ENCODE results near the gene GIMAP8. TPM values are rescaled to one million over a fixed set of nuclear protein-coding genes. Genes with fewer than 3 reads are reported as not detected.
A peak's percentile ranks its signal among the peaks of the same experiment; 100 is the strongest.

Gene GIMAP8
- total RNA-seq, 2 experiments from 2014 or later: 21.5 to 22.3 TPM

DNA sequence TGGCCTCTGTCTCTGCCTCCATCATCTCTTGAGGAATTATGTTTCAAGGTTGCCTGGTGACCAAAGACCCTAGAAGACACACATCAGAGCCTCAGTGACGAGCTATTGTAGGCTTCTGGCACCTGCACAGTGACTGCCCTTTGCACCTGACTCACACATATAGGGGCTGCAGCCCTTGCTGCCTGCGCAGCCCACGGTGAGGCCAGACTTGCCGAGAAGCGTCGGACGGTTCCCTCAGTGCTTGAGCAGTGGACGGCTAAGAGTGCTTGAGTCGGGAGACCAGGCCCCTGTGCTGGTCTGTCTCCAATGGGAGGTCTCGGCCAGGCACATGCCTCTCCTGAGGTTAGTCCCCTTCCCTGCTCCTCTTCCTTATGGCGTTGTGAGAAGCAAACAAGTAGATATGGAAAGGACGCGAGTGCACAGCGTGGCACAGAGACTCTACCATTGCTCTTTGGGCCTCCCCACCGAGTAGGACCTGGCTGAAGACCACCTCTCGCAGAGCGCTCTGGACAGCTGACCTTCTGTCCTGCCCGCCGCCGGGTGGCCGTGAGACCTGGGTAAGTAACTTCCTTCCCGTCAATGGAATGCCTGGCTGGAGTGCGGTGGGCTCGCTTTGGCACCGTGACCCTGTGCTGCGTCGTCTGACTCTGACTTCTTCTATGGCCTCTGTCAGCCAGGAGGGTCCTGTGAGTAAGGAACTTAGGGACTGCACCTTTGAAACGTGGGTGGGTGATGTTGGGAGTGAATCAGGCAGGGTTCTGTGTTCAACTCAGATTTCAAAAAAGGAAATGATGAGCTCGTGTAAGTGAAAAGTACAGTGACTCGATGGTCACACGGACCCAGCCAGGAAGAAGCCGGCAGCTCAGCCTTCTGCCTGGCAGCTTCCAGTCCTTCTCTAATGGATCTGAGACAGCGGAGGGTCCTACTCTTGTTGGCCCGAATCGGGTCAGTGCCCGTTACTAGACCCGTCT is 37.6 kb upstream of the GIMAP8 start:
- Mint-ChIP-seq H3K9me3 (ENCODE audit: insufficient read depth) (no peaks in the 10 kb centered on the region), H3K4me1 (ENCODE audit: low read depth) (peaks cover 8% of the 10 kb centered on the region), H3K27ac (no peak overlapping the region), H3K4me3 (no peak overlapping the region), H3K27me3 (ENCODE audit: low read depth) (no peaks in the 10 kb centered on the region), H3K36me3 (ENCODE audit: low read depth) (peaks cover 11% of the 10 kb centered on the region)
- POLR2A ChIA-PET: interaction anchor here (0.6 kb wide), 2 partner anchors 46 to 66 kb away, joined by 3 read pairs; no protein-coding TSS in a partner anchor
- no peak for ATAC-seq
- no peak for DNase-seq
- CTCF ChIA-PET: no interaction called here

DNA sequence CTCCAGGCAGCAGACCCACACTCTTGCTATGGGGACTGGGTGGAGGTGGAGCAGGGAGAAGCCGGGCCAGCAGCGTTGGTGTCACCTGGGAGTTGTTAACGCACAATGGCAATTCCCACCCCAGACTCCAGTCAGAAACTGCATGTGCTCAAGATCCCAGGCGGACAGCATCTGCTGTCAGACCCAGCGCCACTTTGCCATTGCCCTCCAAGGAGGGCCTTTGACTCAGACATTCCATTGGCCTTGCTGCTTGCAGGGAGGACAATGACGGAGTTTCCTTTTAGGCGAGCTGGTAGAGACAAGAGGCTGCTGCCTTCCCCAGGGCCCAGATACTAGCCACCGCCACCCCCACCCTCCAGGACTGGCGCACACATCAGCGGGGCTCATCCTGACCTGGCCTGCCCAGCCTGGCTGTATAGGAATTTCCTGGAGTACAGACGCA is 36.8 kb upstream of the GIMAP8 start:
- H3K36me3 Mint-ChIP-seq (ENCODE audit: low read depth): peaks cover 7% of the 10 kb centered on the region
- ChIA-PET POLR2A (interaction anchor here (0.6 kb wide), 1 partner anchor 65 kb away, joined by 3 read pairs; no protein-coding TSS in a partner anchor), CTCF (no interaction called here)
- no peak overlapping the region for H3K4me3 Mint-ChIP-seq
- H3K4me1 Mint-ChIP-seq (ENCODE audit: low read depth): peaks cover 4% of the 10 kb centered on the region
- no peaks in the 10 kb centered on the region for H3K27me3 Mint-ChIP-seq (ENCODE audit: low read depth)
- DNase-seq: no peak
- H3K27ac Mint-ChIP-seq: no peak overlapping the region
- H3K9me3 Mint-ChIP-seq (ENCODE audit: insufficient read depth): no peaks in the 10 kb centered on the region
- no peak for ATAC-seq

DNA sequence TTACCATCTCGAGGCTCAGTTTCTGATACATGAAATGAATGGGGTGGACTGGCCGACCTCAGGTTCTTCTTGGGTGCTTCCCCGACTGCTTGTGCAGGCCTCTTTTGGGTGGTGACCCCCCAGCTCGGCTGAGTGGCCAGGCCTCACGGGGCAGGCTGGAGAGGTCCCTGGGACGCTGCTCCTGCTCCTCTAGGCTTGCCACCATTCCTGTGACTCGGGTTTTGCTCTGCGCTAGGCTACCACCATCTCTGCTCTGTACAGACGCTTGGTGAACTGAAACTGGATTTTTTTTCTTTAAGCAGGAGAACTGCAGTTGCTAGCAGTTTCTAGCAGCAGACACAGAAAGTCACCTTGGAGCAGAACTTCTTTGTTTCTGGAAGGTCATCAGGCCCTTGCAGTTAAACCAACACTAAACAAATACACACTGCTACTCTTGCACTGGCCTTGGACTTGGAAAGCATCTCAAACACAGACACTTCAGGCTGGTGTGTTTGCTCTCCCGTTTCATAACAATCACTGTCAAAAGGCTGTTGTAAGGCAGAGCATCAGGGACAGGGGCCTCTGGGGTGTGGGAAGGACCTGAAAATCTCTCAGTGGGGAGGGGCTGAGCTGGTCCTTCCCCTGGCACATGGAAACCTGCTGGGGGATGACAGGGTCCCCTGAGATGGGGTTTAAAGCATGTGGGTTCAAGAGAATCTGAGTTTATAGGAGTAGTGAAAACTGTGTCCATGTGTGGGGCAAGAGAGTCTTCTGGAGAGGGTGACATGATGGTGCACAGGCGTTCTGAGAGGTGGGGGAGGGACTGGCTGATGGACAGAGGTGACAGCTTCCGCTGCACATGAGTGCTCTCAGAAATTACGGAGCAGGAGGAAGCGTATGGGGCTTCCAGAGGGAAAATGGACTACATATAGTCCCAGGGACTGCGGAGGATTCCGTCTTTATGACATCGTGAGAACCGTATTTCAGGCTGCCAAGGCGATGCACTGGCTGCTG is 35.0 kb upstream of the GIMAP8 start:
- CTCF ChIA-PET: interaction anchor here (2.1 kb wide), 1 partner anchor 10 kb away, joined by 7 read pairs; a partner anchor contains a TSS
- Mint-ChIP-seq H3K4me1 (ENCODE audit: low read depth) (peaks cover 3% of the 10 kb centered on the region), H3K27me3 (ENCODE audit: low read depth) (peaks cover 4% of the 10 kb centered on the region), H3K4me3 (no peak overlapping the region), H3K27ac (no peak overlapping the region), H3K36me3 (ENCODE audit: low read depth) (peaks cover 4% of the 10 kb centered on the region), H3K9me3 (ENCODE audit: insufficient read depth) (no peaks in the 10 kb centered on the region)
- POLR2A ChIA-PET: no interaction called here
- ATAC-seq (no peak), DNase-seq (no peak)

DNA sequence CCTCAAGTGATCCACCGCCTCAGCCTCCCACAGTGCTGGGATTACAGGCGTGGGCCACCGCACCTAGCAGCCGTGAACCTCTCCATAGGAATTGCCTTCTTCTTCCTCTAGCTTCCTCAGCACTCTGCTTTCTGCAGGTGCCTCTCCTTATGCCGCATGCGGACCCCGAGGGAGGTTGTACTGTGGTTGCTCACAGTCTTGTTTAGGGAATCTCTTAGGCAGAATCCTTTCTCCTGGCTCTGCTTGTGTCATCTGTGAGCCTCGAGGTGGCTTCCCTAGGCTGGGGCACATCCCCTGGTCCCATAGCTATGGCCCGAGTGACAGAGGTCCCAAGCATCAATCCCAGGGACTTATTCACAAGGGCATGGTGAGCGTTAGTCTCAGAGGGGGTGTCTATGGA is 33.2 kb upstream of the GIMAP8 start:
- ChIA-PET CTCF (interaction anchor here (1.5 to 3.4 kb wide), 4 partner anchors 10 to 361 kb away, joined by 3 to 35 read pairs (median 7); a partner anchor contains a TSS), POLR2A (no interaction called here)
- Mint-ChIP-seq H3K27ac (no peak overlapping the region), H3K27me3 (ENCODE audit: low read depth) (peaks cover 4% of the 10 kb centered on the region), H3K36me3 (ENCODE audit: low read depth) (no peaks in the 10 kb centered on the region), H3K4me3 (no peak overlapping the region), H3K4me1 (ENCODE audit: low read depth) (peaks cover 10% of the 10 kb centered on the region), H3K9me3 (ENCODE audit: insufficient read depth) (no peaks in the 10 kb centered on the region)
- no peak for ATAC-seq
- DNase-seq: no peak

DNA sequence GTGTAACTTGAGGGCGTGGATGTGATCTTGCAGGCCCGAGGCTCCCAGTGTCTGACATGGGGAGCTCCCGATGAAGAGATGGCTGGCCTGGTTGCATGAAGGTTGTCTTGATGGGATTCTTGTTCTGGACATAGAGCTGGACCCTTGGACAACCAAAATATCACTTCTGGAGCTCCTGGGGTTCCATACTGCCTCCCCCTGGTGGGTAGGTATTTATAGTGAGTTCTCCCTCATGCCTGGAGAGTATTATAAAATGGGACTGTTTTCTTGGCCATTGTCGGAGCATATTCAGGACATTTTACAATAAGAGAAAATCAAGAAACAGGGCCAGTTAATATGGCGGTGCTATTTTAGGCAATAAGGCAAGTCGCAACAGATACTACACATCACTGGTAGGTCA is 32.6 kb upstream of the GIMAP8 start:
- no peaks in the 10 kb centered on the region for H3K36me3 Mint-ChIP-seq (ENCODE audit: low read depth)
- DNase-seq (no peak), ATAC-seq (no peak)
- H3K4me1 Mint-ChIP-seq (ENCODE audit: low read depth): peaks cover 10% of the 10 kb centered on the region
- H3K27me3 Mint-ChIP-seq (ENCODE audit: low read depth): peaks cover 4% of the 10 kb centered on the region
- POLR2A ChIA-PET: interaction anchor here (0.6 to 0.7 kb wide), 2 partner anchors 13 to 60 kb away, joined by 3 to 4 read pairs; a partner anchor contains a TSS
- H3K9me3 Mint-ChIP-seq (ENCODE audit: insufficient read depth): no peaks in the 10 kb centered on the region
- CTCF ChIA-PET: interaction anchor here (0.6 to 3.4 kb wide), 4 partner anchors 10 to 361 kb away, joined by 3 to 35 read pairs (median 6); a partner anchor contains a TSS
- no peak overlapping the region for H3K4me3 Mint-ChIP-seq
- H3K27ac Mint-ChIP-seq: no peak overlapping the region

DNA sequence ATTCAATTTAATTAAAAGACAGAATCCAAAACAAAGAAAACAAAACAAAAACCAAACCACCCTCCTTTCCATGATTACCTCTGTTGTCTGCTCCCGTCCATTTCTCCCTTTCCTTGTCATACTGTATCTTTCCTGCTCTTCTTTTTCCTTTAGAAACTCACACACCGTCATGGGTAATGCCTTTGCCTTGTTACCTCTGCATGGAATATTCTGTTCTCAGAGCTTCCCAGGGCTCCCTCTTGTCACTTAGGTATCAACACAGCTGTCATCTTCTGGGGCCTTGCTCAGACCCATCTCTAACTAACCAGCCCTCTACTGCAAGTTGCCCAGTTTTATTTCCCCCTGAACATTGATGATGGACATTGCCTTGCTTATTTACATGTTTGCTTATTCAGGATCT is 30.2 kb upstream of the GIMAP8 start:
- CTCF ChIA-PET: interaction anchor here (0.7 to 3.4 kb wide), 2 partner anchors 13 to 16 kb away, joined by 3 to 35 read pairs; a partner anchor contains a TSS
- H3K27me3 Mint-ChIP-seq (ENCODE audit: low read depth): peaks cover 4% of the 10 kb centered on the region
- H3K4me3 Mint-ChIP-seq: no peak overlapping the region
- no peak for DNase-seq
- no peaks in the 10 kb centered on the region for H3K36me3 Mint-ChIP-seq (ENCODE audit: low read depth)
- POLR2A ChIA-PET: no interaction called here
- H3K4me1 Mint-ChIP-seq (ENCODE audit: low read depth): peaks cover 10% of the 10 kb centered on the region
- ATAC-seq: no peak
- H3K9me3 Mint-ChIP-seq (ENCODE audit: insufficient read depth): no peaks in the 10 kb centered on the region
- no peak overlapping the region for H3K27ac Mint-ChIP-seq

DNA sequence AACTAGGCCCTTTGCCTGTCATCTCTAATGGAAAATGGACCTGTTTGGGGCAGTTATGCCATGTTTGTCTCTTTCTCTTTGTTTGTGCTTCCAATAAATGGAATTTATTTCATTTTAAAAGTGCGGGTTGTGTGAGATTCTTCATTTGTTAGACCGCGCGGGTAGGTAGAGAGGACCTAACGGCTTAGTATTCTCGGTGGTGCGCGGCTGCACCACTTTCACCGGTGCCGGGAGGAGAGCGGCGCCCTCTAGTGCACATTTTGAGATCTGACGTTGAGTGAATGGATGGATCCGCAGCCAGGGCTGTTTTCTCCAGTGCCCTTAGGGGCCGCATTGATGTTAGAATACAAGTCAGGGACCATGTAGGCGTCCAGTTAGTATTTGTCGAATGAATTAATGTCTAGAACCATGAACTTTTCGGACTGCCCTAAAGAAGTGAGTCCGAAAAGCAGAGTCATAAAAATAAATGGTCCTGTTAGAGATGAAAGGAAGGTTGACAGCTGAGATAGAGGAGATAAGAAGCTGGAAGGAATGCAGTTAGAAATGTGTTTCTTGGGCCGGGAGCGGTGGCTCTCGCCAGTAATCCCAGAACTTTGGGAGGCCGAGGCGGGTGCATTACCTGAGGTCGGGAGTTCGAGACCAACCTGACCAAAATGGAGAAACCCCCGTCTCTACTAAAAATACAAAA is 29.3 kb upstream of the GIMAP8 start:
- Mint-ChIP-seq H3K27me3 (ENCODE audit: low read depth) (peaks cover 4% of the 10 kb centered on the region), H3K4me3 (no peak overlapping the region), H3K4me1 (ENCODE audit: low read depth) (peaks cover 12% of the 10 kb centered on the region), H3K9me3 (ENCODE audit: insufficient read depth) (no peaks in the 10 kb centered on the region), H3K36me3 (ENCODE audit: low read depth) (no peaks in the 10 kb centered on the region), H3K27ac (no peak overlapping the region)
- ChIA-PET CTCF (interaction anchor here (0.7 to 1.9 kb wide), 14 partner anchors 8 to 146 kb away, joined by 3 to 14 read pairs (median 4); partner anchors contain the start of gene GIMAP4), POLR2A (no interaction called here)
- ATAC-seq (peak; percentile 100), DNase-seq (peak; percentile 91)

DNA sequence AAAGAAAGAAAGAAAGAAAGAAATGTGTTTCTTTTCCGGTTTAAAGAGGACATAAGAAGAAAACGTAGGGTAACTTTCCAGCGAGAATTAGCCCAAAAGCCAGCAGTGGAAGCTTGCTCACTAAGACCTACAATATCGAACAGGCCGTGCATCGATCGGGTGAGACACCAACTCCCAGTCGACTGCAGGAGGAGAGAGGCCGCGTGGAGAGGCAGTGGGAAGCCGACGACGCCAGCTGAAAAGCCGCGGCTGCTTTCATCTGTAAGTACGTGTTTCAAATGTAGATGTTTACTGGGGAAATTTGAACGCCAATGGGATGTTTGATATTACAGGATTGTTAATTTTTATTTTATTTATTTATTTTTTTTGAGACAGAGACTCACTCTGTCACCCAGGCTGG is 28.6 kb upstream of the GIMAP8 start:
- ChIA-PET POLR2A (no interaction called here), CTCF (interaction anchor here (0.7 to 1.9 kb wide), 14 partner anchors 8 to 145 kb away, joined by 3 to 14 read pairs (median 4); partner anchors contain the start of gene GIMAP4)
- H3K27me3 Mint-ChIP-seq (ENCODE audit: low read depth): peaks cover 4% of the 10 kb centered on the region
- H3K27ac Mint-ChIP-seq: no peak overlapping the region
- no peak overlapping the region for H3K4me3 Mint-ChIP-seq
- H3K36me3 Mint-ChIP-seq (ENCODE audit: low read depth): no peaks in the 10 kb centered on the region
- H3K9me3 Mint-ChIP-seq (ENCODE audit: insufficient read depth): no peaks in the 10 kb centered on the region
- DNase-seq (no peak), ATAC-seq (no peak)
- peaks cover 12% of the 10 kb centered on the region for H3K4me1 Mint-ChIP-seq (ENCODE audit: low read depth)

DNA sequence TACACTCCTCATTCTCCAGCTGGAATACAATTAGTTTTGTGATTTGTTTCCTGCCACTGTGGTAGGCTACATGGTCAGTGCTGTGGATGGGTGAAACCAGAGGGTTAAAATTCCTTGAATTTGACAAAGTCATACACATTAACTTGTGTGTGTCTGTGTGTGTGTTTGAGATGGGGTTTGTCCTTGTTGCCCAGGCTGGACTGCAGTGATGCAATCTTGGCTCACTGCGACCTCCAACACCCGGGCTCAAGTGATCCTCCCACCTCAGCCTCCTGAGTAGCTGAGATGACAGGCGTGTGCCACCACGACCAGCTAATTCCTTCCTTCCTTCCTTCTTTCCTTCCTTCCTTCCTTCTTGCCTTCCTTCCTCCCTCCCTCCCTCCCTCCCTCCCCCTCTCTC is 24.8 kb upstream of the GIMAP8 start:
- no peaks in the 10 kb centered on the region for H3K27me3 Mint-ChIP-seq (ENCODE audit: low read depth)
- no peak overlapping the region for H3K4me3 Mint-ChIP-seq
- peaks cover 34% of the 10 kb centered on the region for H3K4me1 Mint-ChIP-seq (ENCODE audit: low read depth)
- no peak overlapping the region for H3K27ac Mint-ChIP-seq
- no peak for ATAC-seq
- ChIA-PET POLR2A (no interaction called here), CTCF (no interaction called here)
- H3K9me3 Mint-ChIP-seq (ENCODE audit: insufficient read depth): no peaks in the 10 kb centered on the region
- DNase-seq: no peak
- H3K36me3 Mint-ChIP-seq (ENCODE audit: low read depth): no peaks in the 10 kb centered on the region

DNA sequence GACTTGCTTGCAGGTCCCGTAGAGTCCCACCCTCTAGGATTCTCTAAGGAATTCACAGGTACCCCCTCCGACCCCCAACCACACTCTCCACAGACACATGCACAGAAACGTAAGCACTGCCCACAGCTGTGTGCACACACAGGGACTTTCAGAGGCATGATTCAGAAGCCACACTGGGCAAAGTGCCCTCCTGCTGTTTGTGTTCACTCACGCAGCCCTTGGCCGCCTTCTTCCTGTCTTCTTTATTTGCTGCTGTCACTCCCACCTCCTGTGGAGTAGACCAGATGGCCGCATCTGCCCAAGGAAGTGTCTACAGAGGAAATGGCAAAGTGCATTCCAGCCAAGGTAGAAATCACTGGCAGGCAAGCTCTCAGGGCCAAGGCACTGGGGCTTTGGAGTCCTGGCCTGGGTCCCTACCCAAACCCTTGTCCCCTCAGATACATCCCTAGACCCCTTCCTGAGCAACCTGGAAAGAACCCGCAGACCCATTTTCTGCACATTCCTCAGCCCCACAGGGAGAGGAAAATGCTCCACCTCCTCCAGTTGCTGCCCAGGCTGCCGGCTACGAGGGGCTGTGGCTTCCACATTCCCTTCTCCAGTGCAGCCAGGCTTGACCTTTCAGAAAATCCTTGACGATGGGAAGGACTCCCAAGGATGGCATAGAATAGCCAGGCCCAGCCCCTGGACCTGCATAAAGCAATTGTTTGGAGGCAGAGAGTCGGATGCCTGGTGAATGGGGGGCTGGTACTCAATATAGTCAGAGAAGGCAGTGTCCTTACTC is 21.6 kb upstream of the GIMAP8 start:
- Mint-ChIP-seq H3K4me3 (no peak overlapping the region), H3K36me3 (ENCODE audit: low read depth) (peaks cover 5% of the 10 kb centered on the region), H3K9me3 (ENCODE audit: insufficient read depth) (no peaks in the 10 kb centered on the region), H3K4me1 (ENCODE audit: low read depth) (peaks cover 47% of the 10 kb centered on the region), H3K27ac (peak overlapping the region; percentile 72), H3K27me3 (ENCODE audit: low read depth) (no peaks in the 10 kb centered on the region)
- DNase-seq (peak; percentile 56), ATAC-seq (peak; percentile 47)
- POLR2A ChIA-PET: no interaction called here
- CTCF ChIA-PET: interaction anchor here (0.8 to 1.7 kb wide), 5 partner anchors 7 to 327 kb away, joined by 3 to 5 read pairs (median 4); no protein-coding TSS in a partner anchor
